BE2C (cell line): ENCODE measurements around the gene ELN.

Experiments used
- DNase-seq: peaks from one replicate; pipeline ENCODE4 v3.0.0-alpha.2; 2020
- H3K27me3 ChIP-seq: fragments of 250-450 bp; sonication (Bioruptor Pico); 2 replicates; pipeline ENCODE4 v1.5.1; 2020; ENCODE audit warnings: mild to moderate bottlenecking
- H3K36me3 ChIP-seq: fragments of 250-450 bp; sonication (Bioruptor Pico); 2 replicates; pipeline ENCODE4 v1.5.1; 2020; ENCODE audit warnings: mild to moderate bottlenecking
- H3K4me1 ChIP-seq: fragments of 250-450 bp; sonication (Bioruptor Pico); 2 replicates; pipeline ENCODE4 v1.5.1; 2020
- H3K4me3 ChIP-seq: 2 replicates; pipeline ENCODE4 v1.5.1; 2011; ENCODE audit warnings: low read depth, low read length
- H3K9me3 ChIP-seq: fragments of 250-450 bp; sonication (Bioruptor Pico); 2 replicates; pipeline ENCODE4 v1.5.1; 2020
- TF ChIP-seq, protein P1 (sequence below): IDR thresholded peaks from 2 replicates; pipeline ENCODE4 v1.5.1; 2012; ENCODE audit warnings: mild to moderate bottlenecking, low read depth, low read length

ELN gene

DNA sequence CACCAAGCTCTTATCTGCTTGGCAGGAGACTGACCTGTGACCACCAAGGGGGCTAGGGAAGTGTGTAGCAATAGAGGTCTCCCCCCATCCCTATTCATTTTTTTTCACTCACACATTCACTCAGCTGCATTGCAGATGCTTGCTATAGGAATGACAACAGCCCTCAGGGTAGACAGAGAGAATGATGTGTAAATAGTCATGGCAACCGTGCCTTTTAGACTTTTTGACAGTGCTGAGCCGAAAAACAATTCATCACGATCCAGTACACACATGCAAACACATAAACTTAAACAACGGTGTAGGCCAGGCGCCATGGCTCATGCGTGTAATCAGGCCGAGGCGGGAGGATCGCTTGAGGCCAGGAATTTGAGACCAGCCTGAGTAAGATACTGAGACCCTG, 7.6 kb upstream of the ELN start:
- H3K9me3 ChIP-seq = no peaks in the 10 kb centered on the region

GRCh38 chr7:74021546-74022320, 6.2 kb upstream of the ELN start:
- peaks cover 24% of the 10 kb centered on the region for H3K4me1 ChIP-seq
- H3K36me3 ChIP-seq = no peaks in the 10 kb centered on the region
- DNase-seq = no peak
- H3K9me3 ChIP-seq = no peaks in the 10 kb centered on the region
- no peaks in the 10 kb centered on the region for H3K27me3 ChIP-seq
- H3K4me3 ChIP-seq = no peak overlapping the region
- TF ChIP-seq, protein P1, sequence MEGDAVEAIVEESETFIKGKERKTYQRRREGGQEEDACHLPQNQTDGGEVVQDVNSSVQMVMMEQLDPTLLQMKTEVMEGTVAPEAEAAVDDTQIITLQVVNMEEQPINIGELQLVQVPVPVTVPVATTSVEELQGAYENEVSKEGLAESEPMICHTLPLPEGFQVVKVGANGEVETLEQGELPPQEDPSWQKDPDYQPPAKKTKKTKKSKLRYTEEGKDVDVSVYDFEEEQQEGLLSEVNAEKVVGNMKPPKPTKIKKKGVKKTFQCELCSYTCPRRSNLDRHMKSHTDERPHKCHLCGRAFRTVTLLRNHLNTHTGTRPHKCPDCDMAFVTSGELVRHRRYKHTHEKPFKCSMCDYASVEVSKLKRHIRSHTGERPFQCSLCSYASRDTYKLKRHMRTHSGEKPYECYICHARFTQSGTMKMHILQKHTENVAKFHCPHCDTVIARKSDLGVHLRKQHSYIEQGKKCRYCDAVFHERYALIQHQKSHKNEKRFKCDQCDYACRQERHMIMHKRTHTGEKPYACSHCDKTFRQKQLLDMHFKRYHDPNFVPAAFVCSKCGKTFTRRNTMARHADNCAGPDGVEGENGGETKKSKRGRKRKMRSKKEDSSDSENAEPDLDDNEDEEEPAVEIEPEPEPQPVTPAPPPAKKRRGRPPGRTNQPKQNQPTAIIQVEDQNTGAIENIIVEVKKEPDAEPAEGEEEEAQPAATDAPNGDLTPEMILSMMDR = no peak

More for the DNA sequence above, 7.6 kb upstream of the ELN start:
- H3K4me3 ChIP-seq = no peak overlapping the region
- H3K4me1 ChIP-seq = peaks cover 18% of the 10 kb centered on the region
- no peaks in the 10 kb centered on the region for H3K27me3 ChIP-seq
- DNase-seq = no peak
- TF ChIP-seq, protein P1 = no peak
- no peaks in the 10 kb centered on the region for H3K36me3 ChIP-seq

GRCh38 chr7:74022507-74022906, 5.5 kb upstream of the ELN start:
- Histone ChIP-seq H3K36me3 (no peaks in the 10 kb centered on the region), H3K4me1 (peaks cover 30% of the 10 kb centered on the region), H3K4me3 (no peak overlapping the region), H3K9me3 (no peaks in the 10 kb centered on the region), H3K27me3 (no peaks in the 10 kb centered on the region)
- DNase-seq = no peak
- TF ChIP-seq, protein P1 = no peak

DNA sequence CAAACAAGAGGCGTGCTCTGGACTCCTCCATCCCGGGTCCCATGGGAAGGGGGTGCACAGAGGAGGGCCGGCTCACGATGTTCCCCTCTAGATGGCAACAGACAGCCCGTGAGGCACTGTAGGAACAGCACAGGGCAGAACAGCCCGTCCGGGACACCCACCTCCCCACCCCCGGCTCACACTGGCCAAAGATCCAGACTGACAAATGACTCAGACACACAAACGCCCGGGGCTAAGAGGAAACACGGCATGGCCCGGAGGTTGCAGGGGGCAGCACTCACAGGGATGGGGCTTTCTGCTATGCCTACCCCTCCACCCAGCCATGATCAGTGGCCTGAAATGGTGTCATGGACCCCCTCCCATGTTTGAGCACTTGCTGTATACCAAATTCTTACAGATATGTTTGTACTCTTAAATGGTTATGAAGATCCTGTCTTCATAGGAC, 4.9 kb upstream of the ELN start:
- TF ChIP-seq, protein P1 = peak; percentile 40
- peak overlapping the region; percentile 12; the same call in 1 of the 2 replicates for H3K4me3 ChIP-seq
- no peaks in the 10 kb centered on the region for H3K9me3 ChIP-seq
- peaks cover 33% of the 10 kb centered on the region for H3K4me1 ChIP-seq
- H3K27me3 ChIP-seq = no peaks in the 10 kb centered on the region
- no peaks in the 10 kb centered on the region for H3K36me3 ChIP-seq
- DNase-seq = peak; percentile 84

DNA sequence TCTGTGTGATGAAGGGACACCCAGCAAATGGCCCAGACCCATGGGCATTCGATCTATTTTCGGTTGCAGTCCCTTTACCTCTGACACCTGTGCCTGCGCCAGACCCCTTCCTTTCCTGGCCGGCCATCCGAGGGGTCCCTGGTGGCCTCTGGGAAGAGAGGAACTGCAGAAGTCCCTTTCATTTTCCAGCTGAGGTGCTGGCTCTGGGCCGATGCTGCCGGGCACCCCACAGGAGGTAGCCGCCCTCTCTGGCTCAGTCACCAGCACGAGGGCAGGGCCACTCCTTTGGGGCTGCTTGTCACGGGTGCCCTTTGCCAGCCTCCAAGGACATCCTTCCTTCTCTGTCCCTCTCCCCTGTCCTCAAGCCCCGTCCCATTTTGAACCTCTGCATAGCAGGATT, 4.2 kb upstream of the ELN start:
- peaks cover 37% of the 10 kb centered on the region for H3K4me1 ChIP-seq
- H3K27me3 ChIP-seq = no peaks in the 10 kb centered on the region
- TF ChIP-seq, protein P1 = no peak
- no peak overlapping the region for H3K4me3 ChIP-seq
- no peak for DNase-seq
- H3K36me3 ChIP-seq = no peaks in the 10 kb centered on the region
- no peaks in the 10 kb centered on the region for H3K9me3 ChIP-seq

DNA sequence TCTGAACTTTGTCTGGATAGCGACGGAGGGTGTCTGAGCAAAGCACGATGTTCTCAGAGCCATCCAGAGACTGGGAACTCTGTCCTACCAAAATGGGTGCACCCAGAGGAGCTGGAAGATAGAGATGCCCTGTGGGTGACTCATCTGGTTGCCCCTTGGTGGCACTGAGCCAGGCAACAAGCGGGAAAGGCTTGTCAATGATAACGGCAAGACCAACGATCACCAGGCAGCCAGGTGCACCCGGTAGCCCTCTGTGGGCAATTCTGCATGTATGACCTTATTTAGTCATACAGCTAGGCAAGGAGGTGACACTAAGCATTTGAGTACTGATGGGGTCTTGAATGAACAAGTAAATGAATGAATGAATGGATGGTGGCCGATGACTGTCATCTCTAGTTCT, 2.8 kb upstream of the ELN start:
- Histone ChIP-seq H3K27me3 (no peaks in the 10 kb centered on the region), H3K4me1 (peaks cover 44% of the 10 kb centered on the region), H3K36me3 (no peaks in the 10 kb centered on the region), H3K4me3 (no peak overlapping the region), H3K9me3 (no peaks in the 10 kb centered on the region)
- peak; percentile 49 for DNase-seq
- TF ChIP-seq, protein P1 = no peak
